K562 (cell line): Measurements from ENCODE around the gene CBX1. TPM values are rescaled to one million over a fixed set of nuclear protein-coding genes. Genes with fewer than 3 reads are reported as not detected.

ENCODE experiments used
- ATF7 ChIP-seq: fragments of 450-650 bp; IDR thresholded peaks from 2 replicates; pipeline ENCODE4 v1.7.1; 2014; ENCODE audit warnings: mild to moderate bottlenecking, moderate library complexity
- CCNT2 ChIP-seq: IDR thresholded peaks from 2 replicates; pipeline ENCODE4 v1.6.1; 2011; ENCODE audit warnings: borderline replicate concordance, low read depth, mild to moderate bottlenecking, moderate library complexity, mixed read lengths, low read length; ENCODE audit not compliant: insufficient read length; ENCODE audit errors: extremely low read depth
- FOSL1 ChIP-seq: fragments of 200-800 bp; sonication (Bioruptor generic); conservative IDR thresholded peaks from 2 replicates; pipeline ENCODE4 v1.6.1; 2016; ENCODE audit warnings: missing genetic modification characterization, missing compliant biosample characterization
- NR2C2 ChIP-seq, 2 experiments: fragments of 200-800 bp in 1 of 2; sonication (Bioruptor generic) in 1 of 2; sonication (generic) in 1 of 2; formaldehyde crosslinking in 1 of 2; IDR thresholded peaks; 2 replicates each; pipeline versions ENCODE4 v1.6.1 to v1.8.0; 2016 to 2022; ENCODE audit warnings: mild to moderate bottlenecking in 1 of 2, missing compliant biosample characterization in 1 of 2, missing genetic modification characterization in 1 of 2, missing genetic modification reagents in 1 of 2
- SMARCA4 ChIP-seq: fragments of 450-650 bp; IDR thresholded peaks from 2 replicates; pipeline ENCODE4 v1.6.1; 2016
- polyA plus RNA-seq, 8 experiments: library from polyadenylated mRNA; depleted of rRNA in 4 of 8; stranded (reverse) in 5 of 8; unstranded in 3 of 8; fragments of >200 nt; fragmentation: Nextera tagmentation in 2 of 8; fragmentation: Illumina TruSeq in 1 of 8; extraction: Ambion mirVana in 2 of 8; extraction: Trizol in 1 of 8; gene quantifications; 2 replicates each; pipeline versions ENCODE4 v1.2.1 to v1.2.3, GENCODE V29; 2011 to 2014; ENCODE audit warnings: inconsistent platforms in 1 of 8, missing spikeins in 1 of 8
- total RNA-seq, 7 experiments: library from RNA; depleted of rRNA in 6 of 7; stranded (reverse); fragments of >200 nt in 6 of 7; fragmentation: Illumina TruSeq in 2 of 7; extraction: Trizol in 2 of 7; gene quantifications; 2 replicates each; pipeline versions ENCODE4 v1.2.1 to v1.2.3, GENCODE V29; 2011 to 2021; ENCODE audit warnings: low replicate concordance in 1 of 7
- TF ChIP-seq, protein P1 (sequence below): fragments of 450-650 bp; IDR thresholded peaks from 2 replicates; pipeline ENCODE4 v1.6.1; 2017; ENCODE audit warnings: antibody characterized with exemption
- TF ChIP-seq, protein P2 (sequence below): fragments of 250-450 bp; sonication (Bioruptor Pico); IDR thresholded peaks from 2 replicates; pipeline ENCODE4 v1.9.0; 2021; ENCODE audit warnings: mild to moderate bottlenecking, inconsistent platforms
- TF ChIP-seq, protein P3 (sequence below): fragments of 250-450 bp; sonication (Bioruptor Pico); IDR thresholded peaks from 2 replicates; pipeline ENCODE4 v1.5.0; 2022; ENCODE audit warnings: mild to moderate bottlenecking
- TF ChIP-seq, protein P4 (sequence below): sonication (generic); formaldehyde crosslinking; IDR thresholded peaks from 2 replicates; pipeline ENCODE4 v1.8.0; 2022; ENCODE audit warnings: mild to moderate bottlenecking, missing genetic modification reagents
- TF ChIP-seq, protein P5 (sequence below): fragments of 450-650 bp; formaldehyde crosslinking; IDR thresholded peaks from 2 replicates; pipeline ENCODE4 v1.4.0; 2020; ENCODE audit warnings: mild to moderate bottlenecking, moderate library complexity
- TF ChIP-seq, protein P6 (sequence below): sonication (generic); formaldehyde crosslinking; IDR thresholded peaks from 2 replicates; pipeline ENCODE4 v1.8.1; 2023; ENCODE audit warnings: missing genetic modification reagents, mild to moderate bottlenecking, borderline replicate concordance

The CBX1 gene
- total and polyA plus RNA-seq, 9 of the 15 experiments (the other 6 are each of a cell fraction or from before 2014, with no cell fraction given), result 10.6 to 95.7 (median 52.7) TPM

DNA sequence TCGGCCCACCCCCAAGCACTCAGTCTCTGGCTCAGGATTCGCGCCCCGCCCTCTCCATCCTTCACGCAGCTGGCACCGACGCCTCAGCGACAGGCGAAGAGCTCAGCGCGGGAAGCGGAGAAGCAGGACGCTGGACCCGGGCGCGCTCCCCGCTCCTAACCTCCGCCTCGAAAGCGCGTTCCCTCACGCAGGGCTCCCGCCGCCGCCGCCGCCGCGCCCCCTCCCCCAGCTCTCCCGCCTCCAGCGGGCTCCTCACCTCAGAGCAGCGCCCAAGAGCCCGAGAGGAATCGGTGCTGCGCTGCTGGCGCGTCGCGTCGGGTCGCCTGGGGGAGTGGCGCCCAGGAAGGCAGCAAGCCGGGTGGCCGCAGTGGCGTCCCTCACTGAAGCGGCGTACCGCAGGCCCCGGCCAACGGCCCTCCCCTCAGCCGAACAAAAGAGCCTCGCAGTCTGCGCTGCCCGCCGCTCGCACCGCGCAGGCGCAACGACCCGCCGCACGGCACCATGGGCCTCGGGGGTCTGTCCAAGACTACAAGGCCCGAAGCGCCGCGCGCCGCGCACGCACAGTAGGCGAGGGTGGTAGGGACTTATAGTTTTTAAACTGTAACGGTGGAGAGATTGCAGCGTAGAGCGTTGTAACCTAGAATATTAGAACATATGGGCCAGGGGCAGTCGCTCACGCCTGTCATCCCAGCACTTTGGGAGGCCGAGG lies at the start of gene CBX1 (continued):
- TF ChIP-seq CCNT2 (peak; percentile 63), FOSL1 (tag) (peak; percentile 26; the same call in 1 of the 2 replicates), ATF7 (peak; percentile 87), SMARCA4 (no peak), NR2C2 (CRISPR knock-in tag; IDR thresholded peaks at IDR 0.05) (peak; percentile 85), NR2C2 (tag; IDR thresholded peaks at IDR 0.05) (peak; percentile 93)
- TF ChIP-seq, protein P1, sequence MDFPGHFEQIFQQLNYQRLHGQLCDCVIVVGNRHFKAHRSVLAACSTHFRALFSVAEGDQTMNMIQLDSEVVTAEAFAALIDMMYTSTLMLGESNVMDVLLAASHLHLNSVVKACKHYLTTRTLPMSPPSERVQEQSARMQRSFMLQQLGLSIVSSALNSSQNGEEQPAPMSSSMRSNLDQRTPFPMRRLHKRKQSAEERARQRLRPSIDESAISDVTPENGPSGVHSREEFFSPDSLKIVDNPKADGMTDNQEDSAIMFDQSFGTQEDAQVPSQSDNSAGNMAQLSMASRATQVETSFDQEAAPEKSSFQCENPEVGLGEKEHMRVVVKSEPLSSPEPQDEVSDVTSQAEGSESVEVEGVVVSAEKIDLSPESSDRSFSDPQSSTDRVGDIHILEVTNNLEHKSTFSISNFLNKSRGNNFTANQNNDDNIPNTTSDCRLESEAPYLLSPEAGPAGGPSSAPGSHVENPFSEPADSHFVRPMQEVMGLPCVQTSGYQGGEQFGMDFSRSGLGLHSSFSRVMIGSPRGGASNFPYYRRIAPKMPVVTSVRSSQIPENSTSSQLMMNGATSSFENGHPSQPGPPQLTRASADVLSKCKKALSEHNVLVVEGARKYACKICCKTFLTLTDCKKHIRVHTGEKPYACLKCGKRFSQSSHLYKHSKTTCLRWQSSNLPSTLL, result no peak
- TF ChIP-seq, protein P2, sequence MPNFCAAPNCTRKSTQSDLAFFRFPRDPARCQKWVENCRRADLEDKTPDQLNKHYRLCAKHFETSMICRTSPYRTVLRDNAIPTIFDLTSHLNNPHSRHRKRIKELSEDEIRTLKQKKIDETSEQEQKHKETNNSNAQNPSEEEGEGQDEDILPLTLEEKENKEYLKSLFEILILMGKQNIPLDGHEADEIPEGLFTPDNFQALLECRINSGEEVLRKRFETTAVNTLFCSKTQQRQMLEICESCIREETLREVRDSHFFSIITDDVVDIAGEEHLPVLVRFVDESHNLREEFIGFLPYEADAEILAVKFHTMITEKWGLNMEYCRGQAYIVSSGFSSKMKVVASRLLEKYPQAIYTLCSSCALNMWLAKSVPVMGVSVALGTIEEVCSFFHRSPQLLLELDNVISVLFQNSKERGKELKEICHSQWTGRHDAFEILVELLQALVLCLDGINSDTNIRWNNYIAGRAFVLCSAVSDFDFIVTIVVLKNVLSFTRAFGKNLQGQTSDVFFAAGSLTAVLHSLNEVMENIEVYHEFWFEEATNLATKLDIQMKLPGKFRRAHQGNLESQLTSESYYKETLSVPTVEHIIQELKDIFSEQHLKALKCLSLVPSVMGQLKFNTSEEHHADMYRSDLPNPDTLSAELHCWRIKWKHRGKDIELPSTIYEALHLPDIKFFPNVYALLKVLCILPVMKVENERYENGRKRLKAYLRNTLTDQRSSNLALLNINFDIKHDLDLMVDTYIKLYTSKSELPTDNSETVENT (CRISPR knock-in tag), result peak; percentile 79; the same call in 1 of the 2 replicates
- TF ChIP-seq, protein P3, sequence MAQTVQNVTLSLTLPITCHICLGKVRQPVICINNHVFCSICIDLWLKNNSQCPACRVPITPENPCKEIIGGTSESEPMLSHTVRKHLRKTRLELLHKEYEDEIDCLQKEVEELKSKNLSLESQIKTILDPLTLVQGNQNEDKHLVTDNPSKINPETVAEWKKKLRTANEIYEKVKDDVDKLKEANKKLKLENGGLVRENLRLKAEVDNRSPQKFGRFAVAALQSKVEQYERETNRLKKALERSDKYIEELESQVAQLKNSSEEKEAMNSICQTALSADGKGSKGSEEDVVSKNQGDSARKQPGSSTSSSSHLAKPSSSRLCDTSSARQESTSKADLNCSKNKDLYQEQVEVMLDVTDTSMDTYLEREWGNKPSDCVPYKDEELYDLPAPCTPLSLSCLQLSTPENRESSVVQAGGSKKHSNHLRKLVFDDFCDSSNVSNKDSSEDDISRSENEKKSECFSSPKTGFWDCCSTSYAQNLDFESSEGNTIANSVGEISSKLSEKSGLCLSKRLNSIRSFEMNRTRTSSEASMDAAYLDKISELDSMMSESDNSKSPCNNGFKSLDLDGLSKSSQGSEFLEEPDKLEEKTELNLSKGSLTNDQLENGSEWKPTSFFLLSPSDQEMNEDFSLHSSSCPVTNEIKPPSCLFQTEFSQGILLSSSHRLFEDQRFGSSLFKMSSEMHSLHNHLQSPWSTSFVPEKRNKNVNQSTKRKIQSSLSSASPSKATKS (CRISPR knock-in tag), result no peak
- TF ChIP-seq, protein P4, sequence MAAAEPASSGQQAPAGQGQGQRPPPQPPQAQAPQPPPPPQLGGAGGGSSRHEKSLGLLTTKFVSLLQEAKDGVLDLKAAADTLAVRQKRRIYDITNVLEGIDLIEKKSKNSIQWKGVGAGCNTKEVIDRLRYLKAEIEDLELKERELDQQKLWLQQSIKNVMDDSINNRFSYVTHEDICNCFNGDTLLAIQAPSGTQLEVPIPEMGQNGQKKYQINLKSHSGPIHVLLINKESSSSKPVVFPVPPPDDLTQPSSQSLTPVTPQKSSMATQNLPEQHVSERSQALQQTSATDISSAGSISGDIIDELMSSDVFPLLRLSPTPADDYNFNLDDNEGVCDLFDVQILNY (CRISPR knock-in tag), result peak; percentile 83; the same call in 1 of the 2 replicates
- TF ChIP-seq, protein P5, sequence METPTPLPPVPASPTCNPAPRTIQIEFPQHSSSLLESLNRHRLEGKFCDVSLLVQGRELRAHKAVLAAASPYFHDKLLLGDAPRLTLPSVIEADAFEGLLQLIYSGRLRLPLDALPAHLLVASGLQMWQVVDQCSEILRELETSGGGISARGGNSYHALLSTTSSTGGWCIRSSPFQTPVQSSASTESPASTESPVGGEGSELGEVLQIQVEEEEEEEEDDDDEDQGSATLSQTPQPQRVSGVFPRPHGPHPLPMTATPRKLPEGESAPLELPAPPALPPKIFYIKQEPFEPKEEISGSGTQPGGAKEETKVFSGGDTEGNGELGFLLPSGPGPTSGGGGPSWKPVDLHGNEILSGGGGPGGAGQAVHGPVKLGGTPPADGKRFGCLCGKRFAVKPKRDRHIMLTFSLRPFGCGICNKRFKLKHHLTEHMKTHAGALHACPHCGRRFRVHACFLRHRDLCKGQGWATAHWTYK, result peak; percentile 87; the same call in 1 of the 2 replicates
- TF ChIP-seq, protein P6, sequence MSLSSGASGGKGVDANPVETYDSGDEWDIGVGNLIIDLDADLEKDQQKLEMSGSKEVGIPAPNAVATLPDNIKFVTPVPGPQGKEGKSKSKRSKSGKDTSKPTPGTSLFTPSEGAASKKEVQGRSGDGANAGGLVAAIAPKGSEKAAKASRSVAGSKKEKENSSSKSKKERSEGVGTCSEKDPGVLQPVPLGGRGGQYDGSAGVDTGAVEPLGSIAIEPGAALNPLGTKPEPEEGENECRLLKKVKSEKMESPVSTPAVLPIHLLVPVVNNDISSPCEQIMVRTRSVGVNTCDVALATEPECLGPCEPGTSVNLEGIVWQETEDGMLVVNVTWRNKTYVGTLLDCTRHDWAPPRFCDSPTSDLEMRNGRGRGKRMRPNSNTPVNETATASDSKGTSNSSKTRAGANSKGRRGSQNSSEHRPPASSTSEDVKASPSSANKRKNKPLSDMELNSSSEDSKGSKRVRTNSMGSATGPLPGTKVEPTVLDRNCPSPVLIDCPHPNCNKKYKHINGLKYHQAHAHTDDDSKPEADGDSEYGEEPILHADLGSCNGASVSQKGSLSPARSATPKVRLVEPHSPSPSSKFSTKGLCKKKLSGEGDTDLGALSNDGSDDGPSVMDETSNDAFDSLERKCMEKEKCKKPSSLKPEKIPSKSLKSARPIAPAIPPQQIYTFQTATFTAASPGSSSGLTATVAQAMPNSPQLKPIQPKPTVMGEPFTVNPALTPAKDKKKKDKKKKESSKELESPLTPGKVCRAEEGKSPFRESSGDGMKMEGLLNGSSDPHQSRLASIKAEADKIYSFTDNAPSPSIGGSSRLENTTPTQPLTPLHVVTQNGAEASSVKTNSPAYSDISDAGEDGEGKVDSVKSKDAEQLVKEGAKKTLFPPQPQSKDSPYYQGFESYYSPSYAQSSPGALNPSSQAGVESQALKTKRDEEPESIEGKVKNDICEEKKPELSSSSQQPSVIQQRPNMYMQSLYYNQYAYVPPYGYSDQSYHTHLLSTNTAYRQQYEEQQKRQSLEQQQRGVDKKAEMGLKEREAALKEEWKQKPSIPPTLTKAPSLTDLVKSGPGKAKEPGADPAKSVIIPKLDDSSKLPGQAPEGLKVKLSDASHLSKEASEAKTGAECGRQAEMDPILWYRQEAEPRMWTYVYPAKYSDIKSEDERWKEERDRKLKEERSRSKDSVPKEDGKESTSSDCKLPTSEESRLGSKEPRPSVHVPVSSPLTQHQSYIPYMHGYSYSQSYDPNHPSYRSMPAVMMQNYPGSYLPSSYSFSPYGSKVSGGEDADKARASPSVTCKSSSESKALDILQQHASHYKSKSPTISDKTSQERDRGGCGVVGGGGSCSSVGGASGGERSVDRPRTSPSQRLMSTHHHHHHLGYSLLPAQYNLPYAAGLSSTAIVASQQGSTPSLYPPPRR, result peak; percentile 95
